ENCODE results near the gene OR52M1. TPM values are rescaled to one million over a fixed set of nuclear protein-coding genes. Genes with fewer than 3 reads are reported as not detected.

The OR52M1 gene
- total and polyA plus RNA-seq, 2 of the 13 experiments (the other 11 are each of a cell fraction or from before 2014, with no cell fraction given): not detected

GRCh38 chr11:4527926-4528325 lies 17.1 kb upstream of the OR52M1 start:
- CTCF ChIA-PET (ENCODE audit: low intra/inter-chr PET ratio, low total read pairs): no interaction called here
- FAIRE-seq: no peak
- 0% methylated on average over 2 of the region's 2 CpGs for WGBS (ENCODE audit: low lambda C conversion rate)
- no peak overlapping the region for H3K27ac ChIP-seq (ENCODE audit: extremely low read length, insufficient read depth, low read length)
- DNase-seq (ENCODE audit: low spot score): no peak
- H3K4me1 ChIP-seq (ENCODE audit: insufficient read depth, low read length): 0 out of 2 replicates have a peak, but pooled peaks cover 8% of the 10 kb centered on the region
- no peak overlapping the region for H3K4me2 ChIP-seq (ENCODE audit: low read depth, low read length)
- H2AFZ ChIP-seq (ENCODE audit: low read length): no peak overlapping the region
- H3K4me3 ChIP-seq (replicated peaks in 1 of 3; ENCODE audit: insufficient read depth in 1 of 3, low read depth in 2 of 3, low read length in 3 of 3): no peak overlapping the region
- H4K20me1 ChIP-seq (ENCODE audit: insufficient read depth, low read length): no peaks in the 10 kb centered on the region
- intact Hi-C loops (cut with micrococcal nuclease; ENCODE audit: unreplicated experiment) (no loop called here), in situ Hi-C loops (cut with HindIII; ENCODE audit: extremely low pct_ligation_motif_present, low pct_unique_long_range_greater_than_20kb) (no loop called here)
- H3K9ac ChIP-seq (ENCODE audit: insufficient read depth, low read depth, low read length): no peak overlapping the region
- POLR2A ChIA-PET: no interaction called here
- no peaks in the 10 kb centered on the region for H3K9me3 ChIP-seq (ENCODE audit: low read length)
- no peaks in the 10 kb centered on the region for H3K79me2 ChIP-seq (ENCODE audit: insufficient read depth, low read length)
- no TSS peak for BruUV-seq (replicated peaks)
- no peaks in the 10 kb centered on the region for H3K27me3 ChIP-seq (ENCODE audit: control insufficient read depth in 1 of 2, insufficient read depth in 2 of 2, low read length in 2 of 2)
- H3K36me3 ChIP-seq (replicated peaks in 1 of 2; ENCODE audit: control insufficient read depth in 1 of 2, insufficient read depth in 2 of 2, low read length in 2 of 2): no peaks in the 10 kb centered on the region
- ATAC-seq: no peak
- TF ChIP-seq PRPF4 (IDR thresholded peaks at IDR 0.05; ENCODE audit: low read depth, low read length, poor library complexity, severe bottlenecking) (no peak), POLR2A (IDR thresholded peaks at IDR 0.05; ENCODE audit: insufficient read depth in 1 of 2, low read depth in 2 of 2, low read length in 2 of 2) (no peak), MXD3 (CRISPR knock-in tag; IDR thresholded peaks at IDR 0.05) (no peak), BRD4 (CRISPR knock-in tag; IDR thresholded peaks at IDR 0.05) (no peak), THAP11 (CRISPR knock-in tag; IDR thresholded peaks at IDR 0.05) (no peak), ZNF121 (CRISPR knock-in tag; IDR thresholded peaks at IDR 0.05) (no peak), ZSCAN9 (CRISPR knock-in tag; IDR thresholded peaks at IDR 0.05; ENCODE audit: borderline replicate concordance) (no peak), DNMT3B (CRISPR knock-in tag; conservative IDR thresholded peaks at IDR 0.05) (no peak), MIER2 (CRISPR knock-in tag; IDR thresholded peaks at IDR 0.05) (no peak), NONO (IDR thresholded peaks at IDR 0.05) (no peak), NONO (CRISPR knock-in tag; conservative IDR thresholded peaks at IDR 0.05) (no peak), MLX (CRISPR knock-in tag; IDR thresholded peaks at IDR 0.05) (no peak), ZNF264 (CRISPR knock-in tag; IDR thresholded peaks at IDR 0.05) (no peak), MTF1 (CRISPR knock-in tag; IDR thresholded peaks at IDR 0.05) (no peak), ZBTB2 (CRISPR knock-in tag; IDR thresholded peaks at IDR 0.05; ENCODE audit: low read depth) (no peak), ZNF569 (CRISPR knock-in tag; IDR thresholded peaks at IDR 0.05; ENCODE audit: borderline replicate concordance) (no peak), ZNF513 (CRISPR knock-in tag; conservative IDR thresholded peaks at IDR 0.05) (no peak), ZNF256 (CRISPR knock-in tag; conservative IDR thresholded peaks at IDR 0.05) (no peak), REL (CRISPR knock-in tag; conservative IDR thresholded peaks at IDR 0.05) (no peak), GATAD1 (CRISPR knock-in tag; IDR thresholded peaks at IDR 0.05) (no peak), PRMT3 (CRISPR knock-in tag; IDR thresholded peaks at IDR 0.05; ENCODE audit: borderline replicate concordance, low read depth) (no peak)

Data from HepG2 (cell line).